GM12878 (cell line): ENCODE measurements around the gene LDB3. TPM values are rescaled to one million over a fixed set of nuclear protein-coding genes. Genes with fewer than 3 reads are reported as not detected.

Experiments used
- BHLHE40 ChIP-seq, 2 experiments: fragments of 450-650 bp in 1 of 2; IDR thresholded peaks; 2 replicates each; pipeline ENCODE4 v1.6.1; 2011 to 2017; ENCODE audit warnings: low read depth in 2 of 2, borderline replicate concordance in 1 of 2, improper control_type of control experiment in 1 of 2, low read length in 1 of 2, mild to moderate bottlenecking in 1 of 2
- CEBPZ ChIP-seq: fragments of 150-350 bp; IDR thresholded peaks from 2 replicates; pipeline ENCODE4 v1.6.1; 2016; ENCODE audit warnings: low read depth, low read length
- DPF2 ChIP-seq: fragments of 450-650 bp; IDR thresholded peaks from 2 replicates; pipeline ENCODE4 v1.6.1; 2017; ENCODE audit warnings: mild to moderate bottlenecking
- E2F8 ChIP-seq: fragments of 450-650 bp; IDR thresholded peaks from 2 replicates; pipeline ENCODE4 v1.6.1; 2018; ENCODE audit warnings: mild to moderate bottlenecking, low read depth, moderate library complexity; ENCODE audit not compliant: partially characterized antibody
- E4F1 ChIP-seq: fragments of 450-650 bp; IDR thresholded peaks from 2 replicates; pipeline ENCODE4 v1.6.1; 2018; ENCODE audit warnings: borderline replicate concordance, mild to moderate bottlenecking; ENCODE audit not compliant: partially characterized antibody
- MEF2B ChIP-seq: fragments of 450-650 bp; IDR thresholded peaks from 2 replicates; pipeline ENCODE4 v1.6.1; 2018; ENCODE audit warnings: mild to moderate bottlenecking, moderate library complexity; ENCODE audit not compliant: partially characterized antibody, poor library complexity, severe bottlenecking
- MTA2 ChIP-seq: fragments of 450-650 bp; IDR thresholded peaks from 2 replicates; pipeline ENCODE4 v1.6.1; 2016; ENCODE audit warnings: low read depth, mild to moderate bottlenecking, moderate library complexity
- MXI1 ChIP-seq: fragments of 150-350 bp; IDR thresholded peaks from 2 replicates; pipeline ENCODE4 v1.6.1; 2011; ENCODE audit warnings: low read depth, mild to moderate bottlenecking, inconsistent platforms, low read length, improper control_type of control experiment
- POLR2AphosphoS5 ChIP-seq: IDR thresholded peaks from 2 replicates; pipeline ENCODE4 v1.6.1; 2011; ENCODE audit warnings: mild to moderate bottlenecking, low read length, inconsistent platforms
- SP1 ChIP-seq: IDR thresholded peaks from one replicate; pipeline ENCODE4 v1.6.1; 2011; ENCODE audit warnings: low read depth, low read length
- TBL1XR1 ChIP-seq: IDR thresholded peaks from 2 replicates; pipeline ENCODE4 v1.6.1; 2012; ENCODE audit warnings: low read depth, low read length, improper control_type of control experiment
- TCF12 ChIP-seq: IDR thresholded peaks from 2 replicates; pipeline ENCODE4 v1.6.1; 2011; ENCODE audit warnings: low read depth, mild to moderate bottlenecking, low read length
- ZNF687 ChIP-seq: fragments of 450-650 bp; IDR thresholded peaks from 2 replicates; pipeline ENCODE4 v1.6.1; 2017; ENCODE audit warnings: mild to moderate bottlenecking, moderate library complexity
- polyA plus RNA-seq, 11 experiments: library from polyadenylated mRNA; depleted of rRNA in 4 of 11; unstranded in 6 of 11; stranded (reverse) in 5 of 11; fragments of >200 nt; fragmentation: Nextera tagmentation in 4 of 11; fragmentation: Illumina TruSeq in 1 of 11; extraction: Ambion mirVana in 4 of 11; extraction: Trizol in 1 of 11; gene quantifications; 1 replicate in 1 of 11; 2 replicates in 10 of 11; pipeline versions ENCODE4 v1.2.1 to v1.2.3, GENCODE V29; 2011 to 2016; ENCODE audit warnings: inconsistent platforms in 2 of 11, missing spikeins in 2 of 11, low read depth in 1 of 11
- total RNA-seq, 4 experiments: library from RNA; depleted of rRNA in 3 of 4; stranded (reverse); fragments of >200 nt in 3 of 4; fragmentation: Illumina TruSeq in 1 of 4; extraction: Trizol in 1 of 4; gene quantifications; 2 replicates each; pipeline versions ENCODE4 v1.2.1 to v1.2.3, GENCODE V29; 2013 to 2021

LDB3 gene
- total and polyA plus RNA-seq, 10 of the 15 experiments (the other 5 are each of a cell fraction or from before 2014, with no cell fraction given): 0.02 to 0.07 (median 0.04) TPM; not detected in 1

- TF ChIP-seq CEBPZ: no peak
- TF ChIP-seq MEF2B: peak; percentile 93
- no peak for TF ChIP-seq POLR2AphosphoS5
- TF ChIP-seq E4F1: no peak
- no peak for TF ChIP-seq E2F8
- TF ChIP-seq ZNF687: peak; percentile 88
- peak; percentile 51; the same call in 1 of the 2 replicates for TF ChIP-seq DPF2
- peak; percentile 58 to 87; a peak in 3 of 4 replicates for TF ChIP-seq BHLHE40 (IDR thresholded peaks at IDR 0.05; ENCODE audit: borderline replicate concordance in 1 of 2, low read depth in 2 of 2, low read length in 1 of 2)
- no peak for TF ChIP-seq MXI1
- peak; percentile 59 for TF ChIP-seq MTA2
- TF ChIP-seq SP1: no peak
- TF ChIP-seq TCF12: peak; percentile 95
- no peak for TF ChIP-seq TBL1XR1
- TF ChIP-seq, all 136 proteins: peak for 19
These were observed at the start of gene LDB3 (continued) for GRCh38 chr10:86668297-86669165.
